Measurements from ENCODE around the gene DCLRE1B. TPM values are rescaled to one million over a fixed set of nuclear protein-coding genes. Genes with fewer than 3 reads are reported as not detected.

Gene DCLRE1B
- polyA plus RNA-seq, 1 donor from 2014 or later = 7.3 TPM

- no peaks in the 10 kb centered on the region for H3F3A ChIP-seq (ENCODE audit: insufficient read depth, low read length, poor library complexity, severe bottlenecking)
- H3K4me3 ChIP-seq (ENCODE audit: low read length) = no peak overlapping the region
- H2AFZ ChIP-seq (ENCODE audit: low read depth, low read length) = no peak overlapping the region
- no peaks in the 10 kb centered on the region for H4K20me1 ChIP-seq (ENCODE audit: insufficient read depth)
- H3K27ac ChIP-seq (ENCODE audit: low read length) = no peak overlapping the region
- no peaks in the 10 kb centered on the region for H3K9me3 ChIP-seq (ENCODE audit: low read length)
- no peak for TF ChIP-seq CTCF (IDR thresholded peaks at IDR 0.05; ENCODE audit: poor library complexity, severe bottlenecking)
- no peak for TF ChIP-seq MXI1 (conservative IDR thresholded peaks at IDR 0.05; ENCODE audit: poor library complexity, severe bottlenecking)
- TF ChIP-seq REST (IDR thresholded peaks at IDR 0.05; ENCODE audit: borderline replicate concordance) = no peak
- no peak for TF ChIP-seq EZH2 (IDR thresholded peaks at IDR 0.05; ENCODE audit: borderline replicate concordance, insufficient read depth, low read length, poor library complexity, severe bottlenecking)
- no peak for TF ChIP-seq POLR2AphosphoS5 (IDR thresholded peaks at IDR 0.05)
- H3K9ac ChIP-seq (ENCODE audit: low read length) = no peak overlapping the region
- no peaks in the 10 kb centered on the region for H3K27me3 ChIP-seq (ENCODE audit: insufficient read depth, low read depth, low read length)
- H3K4me2 ChIP-seq (ENCODE audit: low read length) = no peak overlapping the region
- H3K36me3 ChIP-seq (ENCODE audit: insufficient read depth, low read length) = no peaks in the 10 kb centered on the region
- no peaks in the 10 kb centered on the region for H3K9me2 ChIP-seq (ENCODE audit: insufficient read depth, low read length)
- no peaks in the 10 kb centered on the region for H3K79me2 ChIP-seq (replicated peaks; ENCODE audit: insufficient read depth, low read length)
Observed at GRCh38 chr1:113916974-113917373, 11.8 kb downstream of the DCLRE1B start.

- Histone ChIP-seq H3K4me3 (ENCODE audit: low read length) (no peak overlapping the region), H4K20me1 (ENCODE audit: insufficient read depth) (no peaks in the 10 kb centered on the region), H3K36me3 (ENCODE audit: insufficient read depth, low read length) (no peaks in the 10 kb centered on the region), H3K79me2 (replicated peaks; ENCODE audit: insufficient read depth, low read length) (no peaks in the 10 kb centered on the region), H3F3A (ENCODE audit: insufficient read depth, low read length, poor library complexity, severe bottlenecking) (no peaks in the 10 kb centered on the region), H3K9ac (ENCODE audit: low read length) (no peak overlapping the region), H3K9me3 (ENCODE audit: low read length) (no peaks in the 10 kb centered on the region), H3K27ac (ENCODE audit: low read length) (no peak overlapping the region), H3K9me2 (ENCODE audit: insufficient read depth, low read length) (no peaks in the 10 kb centered on the region), H3K27me3 (ENCODE audit: insufficient read depth, low read depth, low read length) (no peaks in the 10 kb centered on the region), H3K4me2 (ENCODE audit: low read length) (no peak overlapping the region), H2AFZ (ENCODE audit: low read depth, low read length) (no peak overlapping the region)
- TF ChIP-seq REST (IDR thresholded peaks at IDR 0.05; ENCODE audit: borderline replicate concordance) = no peak
- no peak for TF ChIP-seq RAD21 (conservative IDR thresholded peaks at IDR 0.05)
- no peak for TF ChIP-seq CTCF (IDR thresholded peaks at IDR 0.05; ENCODE audit: poor library complexity, severe bottlenecking)
- no peak for TF ChIP-seq SMC3 (conservative IDR thresholded peaks at IDR 0.05; ENCODE audit: poor library complexity)
- TF ChIP-seq EP300 (conservative IDR thresholded peaks at IDR 0.05; ENCODE audit: poor library complexity, severe bottlenecking) = no peak
- no peak for TF ChIP-seq MXI1 (conservative IDR thresholded peaks at IDR 0.05; ENCODE audit: poor library complexity, severe bottlenecking)
- no peak for TF ChIP-seq EZH2 (IDR thresholded peaks at IDR 0.05; ENCODE audit: borderline replicate concordance, insufficient read depth, low read length, poor library complexity, severe bottlenecking)
- TF ChIP-seq POLR2AphosphoS5 (IDR thresholded peaks at IDR 0.05) = no peak
- TF ChIP-seq TAF1 (IDR thresholded peaks at IDR 0.05; ENCODE audit: low read depth) = no peak
Observed at GRCh38 chr1:113917400-113918082, 12.4 kb downstream of the DCLRE1B start.
